Sigmoid colon (tissue), 7 donors: ENCODE data around the gene SMOC2. TPM values are rescaled to one million over a fixed set of nuclear protein-coding genes. Genes with fewer than 3 reads are reported as not detected.

Source experiments
- DNase-seq: peaks from one replicate; pipeline ENCODE4 v3.0.0-alpha.2; 2019
- H3K27ac ChIP-seq, 4 donors: fragments of 200-600 bp; sonication (generic); one replicate each; pipeline ENCODE4 v1.5.1; 2016 to 2019; ENCODE audit warnings: mild to moderate bottlenecking in 1 of 4
- H3K27me3 ChIP-seq, 3 donors: fragments of 200-600 bp; sonication (generic); one replicate each; pipeline ENCODE4 v1.5.1; 2019; ENCODE audit warnings: mild to moderate bottlenecking in 1 of 3
- H3K36me3 ChIP-seq, 4 donors: fragments of 200-600 bp; sonication (generic); one replicate each; pipeline ENCODE4 v1.5.1; 2016 to 2019
- H3K4me1 ChIP-seq, 4 donors: fragments of 200-600 bp; sonication (generic); one replicate each; pipeline ENCODE4 v1.5.1; 2017 to 2019
- H3K4me3 ChIP-seq, 4 donors: fragments of 200-600 bp; sonication (generic); one replicate each; pipeline ENCODE4 v1.5.1; 2017 to 2019; ENCODE audit warnings: mild to moderate bottlenecking in 2 of 4, moderate library complexity in 1 of 4
- H3K9me3 ChIP-seq, 4 donors: fragments of 200-600 bp in 3 of 4; sonication (generic) in 3 of 4; one replicate each; pipeline versions ENCODE4 v1.5.1 to v1.6.1; 2013 to 2019
- EP300 ChIP-seq, 4 donors: sonication (generic); formaldehyde crosslinking; IDR thresholded peaks; one replicate each; pipeline ENCODE4 v1.6.1; 2017; ENCODE audit warnings: antibody characterized with exemption in 4 of 4
- POLR2A ChIP-seq, 2 donors: fragments of 450-650 bp; IDR thresholded peaks; one replicate each; pipeline ENCODE4 v1.6.1; 2016; ENCODE audit warnings: antibody characterized with exemption in 2 of 2, mild to moderate bottlenecking in 2 of 2, moderate library complexity in 2 of 2
- POLR2AphosphoS5 ChIP-seq, 4 donors: sonication (generic); formaldehyde crosslinking; IDR thresholded peaks; one replicate each; pipeline ENCODE4 v1.6.1; 2017; ENCODE audit warnings: antibody characterized with exemption in 4 of 4
- WGBS, 2 donors: extraction: QIAGEN DNeasy Blood & Tissue Kit; methylation state at CpG; one replicate each; pipeline ENCODE4 v1.1.7; 2013; 5-methylcytosine and 5-hydroxymethylcytosine counted together
- intact Hi-C: fragments of 100-400 bp; cut with DNase I; formaldehyde crosslinking; loops from one replicate; pipeline ENCODE4 v1.15.1; 2023
- polyA plus RNA-seq, 3 donors: library from polyadenylated mRNA; stranded (reverse); fragments of 200-250 nt; gene quantifications; one replicate each; pipeline ENCODE4 v1.2.3, GENCODE V29; 2013
- total RNA-seq, 4 donors: library from RNA; depleted of rRNA; stranded (reverse); fragments of >200 nt; gene quantifications; one replicate each; pipeline ENCODE4 v1.1.0, GENCODE V29; 2016
- TF ChIP-seq, protein P1 (sequence below), 4 experiments: fragments of 450-650 bp in 3 of 4; fragments of 200-600 bp in 1 of 4; IDR thresholded peaks; one replicate each; pipeline ENCODE4 v1.5.1; 2016 to 2019; ENCODE audit warnings: antibody characterized with exemption in 4 of 4, mild to moderate bottlenecking in 3 of 4, moderate library complexity in 2 of 4
- donor health status: healthy with polysubstance abuse.
- donor health status: Bipolar disorder and iron deficiency.
- donor health status: healthy.

Gene SMOC2
- total and polyA plus RNA-seq, 7 donors, result 4.2 to 130 (median 33.5) TPM

DNA sequence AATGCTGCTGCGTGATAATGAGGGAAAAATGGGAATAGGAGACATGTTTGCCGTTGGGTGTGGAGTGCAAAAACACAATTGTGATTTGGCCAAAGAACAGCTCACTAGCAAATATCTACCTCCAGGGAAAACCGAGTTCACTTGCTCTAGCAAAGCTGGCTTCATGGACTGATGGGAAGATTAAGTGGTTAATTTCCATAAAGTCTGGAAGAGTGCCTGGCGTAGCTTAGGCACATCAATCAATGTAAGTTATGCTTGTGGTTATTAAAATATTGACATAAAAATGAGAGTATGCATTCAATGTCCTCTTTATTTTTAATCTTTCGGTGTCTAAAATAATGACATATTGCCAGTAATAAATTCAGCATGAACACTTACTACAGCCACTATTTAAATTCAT is 267.5 kb downstream of the SMOC2 start:
- peaks cover 0 to 11% (median 4%) of the 10 kb centered on the region in 3 donors for H3K27me3 ChIP-seq
- no peak overlapping the region for H3K27ac ChIP-seq
- H3K9me3 ChIP-seq, result no peaks in the 10 kb centered on the region
- no peak overlapping the region for H3K4me3 ChIP-seq
- no peaks in the 10 kb centered on the region for H3K36me3 ChIP-seq
- peaks cover 0 to 8% (median 4%) of the 10 kb centered on the region in 4 donors for H3K4me1 ChIP-seq
- intact Hi-C loops, result no loop called here
- TF ChIP-seq POLR2AphosphoS5 (IDR thresholded peaks at IDR 0.05), result no peak
- TF ChIP-seq, protein P1, sequence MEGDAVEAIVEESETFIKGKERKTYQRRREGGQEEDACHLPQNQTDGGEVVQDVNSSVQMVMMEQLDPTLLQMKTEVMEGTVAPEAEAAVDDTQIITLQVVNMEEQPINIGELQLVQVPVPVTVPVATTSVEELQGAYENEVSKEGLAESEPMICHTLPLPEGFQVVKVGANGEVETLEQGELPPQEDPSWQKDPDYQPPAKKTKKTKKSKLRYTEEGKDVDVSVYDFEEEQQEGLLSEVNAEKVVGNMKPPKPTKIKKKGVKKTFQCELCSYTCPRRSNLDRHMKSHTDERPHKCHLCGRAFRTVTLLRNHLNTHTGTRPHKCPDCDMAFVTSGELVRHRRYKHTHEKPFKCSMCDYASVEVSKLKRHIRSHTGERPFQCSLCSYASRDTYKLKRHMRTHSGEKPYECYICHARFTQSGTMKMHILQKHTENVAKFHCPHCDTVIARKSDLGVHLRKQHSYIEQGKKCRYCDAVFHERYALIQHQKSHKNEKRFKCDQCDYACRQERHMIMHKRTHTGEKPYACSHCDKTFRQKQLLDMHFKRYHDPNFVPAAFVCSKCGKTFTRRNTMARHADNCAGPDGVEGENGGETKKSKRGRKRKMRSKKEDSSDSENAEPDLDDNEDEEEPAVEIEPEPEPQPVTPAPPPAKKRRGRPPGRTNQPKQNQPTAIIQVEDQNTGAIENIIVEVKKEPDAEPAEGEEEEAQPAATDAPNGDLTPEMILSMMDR (IDR thresholded peaks at IDR 0.05), result no peak
- TF ChIP-seq EP300 (IDR thresholded peaks at IDR 0.05), result no peak
- TF ChIP-seq POLR2A (IDR thresholded peaks at IDR 0.05), result no peak
- no peak for DNase-seq
- 62 to 72% methylated on average over 5 of the region's 5 CpGs for WGBS, 2 donors

DNA sequence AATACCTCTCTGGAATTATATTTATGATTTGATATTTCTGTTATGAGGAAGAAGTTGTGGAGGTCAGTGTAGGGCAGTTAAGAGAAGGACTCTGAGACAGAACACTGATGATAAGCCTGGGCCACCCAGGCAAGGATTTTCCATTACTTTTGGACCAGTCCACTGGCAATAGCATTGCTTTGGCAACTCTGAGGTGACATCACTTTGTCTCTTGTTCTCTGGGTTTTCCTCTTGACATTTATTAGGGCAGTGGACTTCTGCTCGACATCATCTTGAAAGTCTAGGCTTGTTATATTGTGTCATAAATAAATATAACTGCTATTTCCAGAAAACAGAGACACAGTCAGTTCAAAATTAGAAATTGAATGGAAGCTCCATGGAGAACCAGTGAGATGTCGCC is 268.0 kb downstream of the SMOC2 start:
- Histone ChIP-seq H3K4me1 (peaks cover 0 to 7% (median 3%) of the 10 kb centered on the region in 4 donors), H3K27ac (no peak overlapping the region), H3K36me3 (no peaks in the 10 kb centered on the region), H3K9me3 (no peaks in the 10 kb centered on the region), H3K27me3 (peaks cover 0 to 11% (median 4%) of the 10 kb centered on the region in 3 donors), H3K4me3 (no peak overlapping the region)
- TF ChIP-seq POLR2AphosphoS5 (IDR thresholded peaks at IDR 0.05) (peak in 3 of 4 donors; percentile 47 to 69 (median 55)), POLR2A (IDR thresholded peaks at IDR 0.05) (no peak)
- TF ChIP-seq, protein P1 (IDR thresholded peaks at IDR 0.05), result no peak
- whole genome bisulfite sequencing, 2 donors, result 16 to 44% methylated on average over 2 of the region's 2 CpGs
- DNase-seq, result no peak
- intact Hi-C loops, result no loop called here

DNA sequence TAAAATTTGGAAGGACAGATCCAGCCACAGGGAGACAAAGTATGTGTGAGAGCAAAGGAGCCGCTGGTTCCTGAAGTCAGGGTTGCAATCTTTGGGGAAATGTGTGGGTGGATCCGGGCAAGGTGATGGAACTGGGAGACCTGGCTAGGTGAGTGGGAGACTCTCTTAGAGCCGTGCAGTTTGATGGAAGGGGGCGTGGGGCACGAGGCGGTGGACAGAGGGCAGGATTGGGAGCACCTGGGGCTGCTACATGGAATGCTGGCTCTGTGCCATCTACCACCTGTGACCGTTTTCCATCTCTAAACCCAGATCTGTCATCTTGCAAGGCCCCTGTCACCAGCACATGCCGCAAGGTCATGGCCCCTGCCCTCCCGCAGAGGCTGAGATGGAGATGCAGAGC is 268.4 kb downstream of the SMOC2 start:
- DNase-seq, result no peak
- peaks cover 0 to 7% (median under 1%) of the 10 kb centered on the region in 4 donors for H3K4me1 ChIP-seq
- 73 to 74% methylated on average over 9 of the region's 9 CpGs for WGBS, 2 donors
- no peak overlapping the region for H3K27ac ChIP-seq
- H3K4me3 ChIP-seq, result no peak overlapping the region
- TF ChIP-seq POLR2A (IDR thresholded peaks at IDR 0.05) (no peak), POLR2AphosphoS5 (IDR thresholded peaks at IDR 0.05) (no peak), EP300 (IDR thresholded peaks at IDR 0.05) (no peak)
- TF ChIP-seq, protein P1 (IDR thresholded peaks at IDR 0.05), result no peak
- peaks cover 0 to 11% (median 4%) of the 10 kb centered on the region in 3 donors for H3K27me3 ChIP-seq
- intact Hi-C loops, result no loop called here
- H3K36me3 ChIP-seq, result no peaks in the 10 kb centered on the region
- H3K9me3 ChIP-seq, result no peaks in the 10 kb centered on the region

DNA sequence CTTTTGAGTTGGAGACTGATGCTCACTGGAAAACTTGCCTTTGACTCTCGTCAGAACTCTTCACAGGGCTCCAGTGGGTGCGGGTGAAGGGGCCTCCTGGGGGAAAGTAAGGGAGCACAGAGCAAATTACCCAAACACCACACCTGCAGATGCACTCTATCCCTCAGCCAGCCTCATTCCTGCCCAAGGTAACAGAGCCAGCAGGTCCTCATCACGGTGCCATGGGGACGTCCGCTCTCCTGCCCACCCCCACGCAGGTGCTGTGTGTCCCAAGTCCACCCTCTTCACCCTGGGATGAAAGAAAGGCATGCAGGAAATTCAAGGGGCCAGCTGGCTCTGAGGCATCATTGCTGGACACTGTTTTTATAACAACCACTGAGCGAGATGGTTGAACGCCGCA is 269.0 kb downstream of the SMOC2 start:
- intact Hi-C loops, result no loop called here

More for the DNA sequence above, 269.0 kb downstream of the SMOC2 start:
- no peak overlapping the region for H3K27ac ChIP-seq
- H3K4me3 ChIP-seq, result no peak overlapping the region
- TF ChIP-seq POLR2A (IDR thresholded peaks at IDR 0.05), result no peak
- TF ChIP-seq EP300 (IDR thresholded peaks at IDR 0.05), result no peak
- TF ChIP-seq POLR2AphosphoS5 (IDR thresholded peaks at IDR 0.05), result no peak
- TF ChIP-seq, protein P1 (IDR thresholded peaks at IDR 0.05), result no peak
- H3K27me3 ChIP-seq, result peaks cover 0 to 11% (median 4%) of the 10 kb centered on the region in 3 donors
- H3K4me1 ChIP-seq, result peaks cover 0 to 7% (median 0%) of the 10 kb centered on the region in 4 donors
- DNase-seq, result no peak
- no peaks in the 10 kb centered on the region for H3K9me3 ChIP-seq
- WGBS, 2 donors, result 89 to 90% methylated on average over 9 of the region's 9 CpGs
- no peaks in the 10 kb centered on the region for H3K36me3 ChIP-seq
